ENCODE results near the gene CZIB. TPM values are rescaled to one million over a fixed set of nuclear protein-coding genes. Genes with fewer than 3 reads are reported as not detected.
"Not testable (repeated sequence)": the region's sequence is repeated elsewhere in the genome, so short reads cannot be mapped to it uniquely, and the experiment has no call there.

CZIB gene
- total RNA-seq, 1 donor from 2014 or later, result 48.2 TPM

DNA sequence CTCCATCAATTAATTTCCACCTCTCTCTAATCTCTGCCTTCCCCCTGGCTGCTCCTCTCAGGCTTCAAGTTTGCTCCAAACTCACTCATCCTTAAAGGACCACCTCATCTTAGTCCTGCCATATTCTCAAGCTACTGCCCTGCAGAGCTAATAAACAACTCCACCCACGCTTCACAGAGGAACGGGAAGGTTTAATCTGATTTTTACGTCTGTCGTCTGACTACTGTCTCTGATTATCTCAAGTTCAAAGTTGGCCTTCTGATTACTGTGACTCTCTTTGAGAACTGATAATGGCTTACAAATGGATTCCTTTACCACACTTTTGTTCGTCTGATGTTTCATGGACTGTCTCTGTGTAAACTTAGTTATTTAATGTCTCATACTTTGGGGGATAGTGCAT lies 31.4 kb downstream of the CZIB start:
- DNase-seq (ENCODE audit: low spot score), result no peak

DNA sequence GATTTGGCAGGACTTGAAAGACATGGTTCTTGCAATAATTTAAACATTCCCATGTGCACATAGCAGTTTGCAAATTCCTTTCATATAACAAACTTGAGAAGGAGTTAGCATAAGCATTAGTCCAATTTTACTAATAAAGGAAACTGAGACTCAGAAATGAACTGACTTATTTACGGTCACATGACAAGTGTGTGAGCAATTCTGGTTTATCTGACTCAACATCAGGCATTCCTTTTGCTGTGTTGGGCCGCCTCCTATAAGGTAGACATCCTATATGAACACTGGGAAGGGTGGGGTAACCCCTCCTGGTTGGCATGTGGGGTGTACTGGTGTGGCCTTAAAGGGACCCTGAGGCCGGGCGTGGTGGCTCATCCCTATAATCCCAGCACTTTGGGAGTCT lies 32.3 kb downstream of the CZIB start:
- DNase-seq (ENCODE audit: low spot score), result no peak

DNA sequence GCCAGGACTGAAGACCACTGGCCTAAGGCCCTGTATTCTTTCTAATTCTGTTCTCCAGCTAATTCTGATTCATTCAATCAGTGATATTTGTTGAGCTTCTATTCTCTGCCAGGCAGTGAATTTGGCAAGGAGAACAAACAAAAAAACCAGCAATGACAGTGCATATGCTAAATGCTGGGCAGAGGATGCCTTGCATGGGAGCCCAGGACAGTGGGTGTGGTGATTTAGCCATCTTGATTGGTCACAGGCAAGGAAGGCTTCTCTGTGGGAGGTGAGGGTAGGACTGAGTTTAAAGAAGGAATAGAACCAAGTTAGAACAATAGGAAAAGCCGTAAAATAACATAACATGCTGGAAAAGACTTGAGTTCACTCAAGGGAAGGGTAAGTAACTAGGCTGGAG lies 33.0 kb downstream of the CZIB start:
- DNase-seq (ENCODE audit: low spot score), result no peak

DNA sequence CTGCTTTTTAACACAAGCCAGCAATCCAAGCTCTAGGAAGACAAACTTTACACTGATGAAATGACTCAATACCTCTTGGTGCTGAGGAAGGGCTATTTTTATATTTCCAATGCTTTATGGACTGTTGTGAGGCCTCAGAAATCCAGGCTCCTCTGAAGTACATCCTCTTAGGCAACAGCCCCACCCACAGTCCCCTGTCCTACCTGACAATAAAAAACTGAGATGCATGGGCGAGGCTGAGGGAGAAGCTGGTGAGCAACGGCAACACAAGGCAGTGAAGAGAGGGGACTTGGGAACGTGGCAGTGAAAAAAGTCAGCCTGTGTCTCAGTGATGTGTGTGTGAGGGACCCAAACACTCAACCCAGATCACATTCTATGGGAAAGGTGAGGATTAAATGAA lies 33.9 kb downstream of the CZIB start:
- DNase-seq (ENCODE audit: low spot score), result no peak

DNA sequence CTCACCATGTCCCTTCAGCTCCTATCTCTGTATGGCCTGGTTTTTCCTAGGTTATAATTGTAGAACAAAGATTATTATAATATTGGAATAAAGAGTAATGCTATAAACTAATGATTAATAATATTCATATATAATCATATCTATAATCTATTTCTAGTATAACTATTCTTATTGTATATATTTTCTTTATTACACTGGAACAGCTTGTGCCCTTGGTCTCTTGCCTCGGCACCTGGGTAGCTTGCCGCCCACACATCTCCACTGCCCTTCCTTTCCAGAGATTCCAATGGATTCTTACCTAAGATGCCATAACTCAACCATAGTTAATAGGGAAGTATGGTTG lies 34.5 kb downstream of the CZIB start:
- not testable (repeated sequence) for DNase-seq (ENCODE audit: low spot score)

DNA sequence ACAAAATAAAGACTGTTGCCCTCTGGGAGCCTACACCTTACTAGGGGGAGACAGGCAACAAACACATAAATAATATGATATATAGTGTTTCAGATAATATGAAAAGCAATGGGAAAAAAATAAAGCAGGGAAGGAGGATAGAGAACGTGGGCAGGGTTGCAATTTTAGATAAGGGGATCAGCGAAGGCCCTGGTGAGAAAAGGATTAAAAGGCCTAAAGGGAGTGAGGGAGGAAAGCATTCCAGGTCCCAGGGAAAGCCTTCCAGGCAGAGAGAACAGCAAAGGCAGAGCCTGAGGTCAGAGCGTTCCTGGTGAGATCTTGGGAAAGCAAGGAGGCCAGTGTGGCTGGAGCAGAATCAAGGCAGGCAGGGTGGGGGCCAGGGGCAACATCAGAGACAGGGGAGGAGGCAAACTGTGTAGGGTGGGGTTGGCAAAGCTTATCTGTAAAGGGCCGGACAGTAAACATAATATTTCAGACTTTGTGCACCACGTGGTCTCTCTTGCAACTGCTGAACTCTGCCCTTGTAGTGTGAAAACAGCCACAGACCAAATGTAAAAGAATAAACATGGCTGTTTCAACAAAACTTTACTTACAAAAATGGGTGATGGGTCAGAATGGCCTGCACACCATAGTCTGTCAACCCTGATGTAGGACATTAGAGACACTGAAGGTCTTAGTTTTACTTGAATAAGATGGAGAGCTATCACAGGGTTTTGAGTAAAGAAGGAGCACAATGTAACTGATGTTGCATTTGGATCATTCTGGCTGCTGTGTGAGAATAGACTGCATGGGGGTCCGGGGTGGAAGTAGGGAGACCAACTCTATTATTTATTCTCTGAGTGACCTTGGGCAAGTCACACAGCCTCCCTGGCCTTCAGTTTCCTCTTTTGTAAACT lies 37.1 kb downstream of the CZIB start:
- no peak for DNase-seq (ENCODE audit: low spot score)

DNA sequence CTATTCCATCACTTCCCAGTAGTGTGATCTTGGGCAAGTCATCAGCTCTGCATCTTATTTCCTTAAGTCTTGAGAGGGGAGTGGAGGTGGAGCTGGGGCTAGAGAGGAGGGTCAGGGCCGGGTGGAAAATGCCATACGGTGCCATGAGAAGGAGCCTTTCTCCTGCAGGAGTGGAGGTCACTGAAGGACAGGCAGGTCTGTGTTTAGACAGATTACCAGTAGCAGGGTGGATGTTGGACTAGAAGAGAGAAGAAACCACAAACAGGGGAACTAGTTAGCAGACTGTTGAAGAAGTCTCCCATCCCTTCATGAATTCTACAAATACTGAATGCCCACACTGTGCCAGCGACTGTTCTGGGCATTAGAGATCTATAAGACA lies 37.7 kb downstream of the CZIB start:
- DNase-seq (ENCODE audit: low spot score), result no peak

DNA sequence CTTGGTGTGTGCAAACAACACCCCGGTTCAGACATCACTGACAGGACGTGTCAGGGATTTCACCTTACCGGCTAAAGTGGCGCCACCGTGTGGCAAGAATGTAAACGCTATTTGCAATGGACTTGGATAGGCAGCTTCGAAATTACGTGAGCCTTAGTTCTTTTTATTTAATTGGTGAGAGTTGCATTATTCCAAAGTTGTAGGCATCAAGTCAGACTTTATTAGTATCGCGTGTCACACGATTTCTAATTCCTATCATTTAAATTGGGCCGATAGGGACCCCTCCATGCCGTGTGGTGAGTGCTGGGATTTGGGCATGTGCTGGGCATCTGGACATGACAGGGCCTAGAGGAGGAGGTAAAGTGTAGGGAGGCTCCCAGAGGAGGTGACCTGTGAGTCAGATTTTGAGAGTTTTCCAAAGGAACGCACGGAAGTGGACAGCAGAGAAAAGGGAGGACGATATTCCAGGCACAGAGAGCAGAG lies 38.3 kb downstream of the CZIB start:
- no peak for DNase-seq (ENCODE audit: low spot score)

DNA sequence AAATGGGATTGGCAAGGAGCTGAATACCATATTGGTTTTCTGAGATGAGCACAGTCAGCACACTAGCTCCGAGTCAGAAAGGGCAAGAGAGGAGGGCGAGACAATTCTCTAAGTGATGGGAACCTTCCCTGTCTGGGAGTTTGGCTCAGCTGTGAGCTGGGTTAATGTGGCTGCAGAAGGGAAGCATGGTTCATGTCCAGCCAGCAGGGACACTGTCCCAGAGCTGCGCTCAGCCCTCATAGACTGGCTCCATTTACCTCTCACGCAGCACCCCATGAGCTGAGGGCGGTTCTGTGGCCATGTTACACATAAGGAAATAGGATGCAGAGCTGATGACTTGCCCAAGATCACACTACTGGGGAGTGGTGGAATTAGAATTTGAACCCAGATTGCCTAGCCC lies 39.5 kb downstream of the CZIB start:
- no peak for DNase-seq (ENCODE audit: low spot score)

DNA sequence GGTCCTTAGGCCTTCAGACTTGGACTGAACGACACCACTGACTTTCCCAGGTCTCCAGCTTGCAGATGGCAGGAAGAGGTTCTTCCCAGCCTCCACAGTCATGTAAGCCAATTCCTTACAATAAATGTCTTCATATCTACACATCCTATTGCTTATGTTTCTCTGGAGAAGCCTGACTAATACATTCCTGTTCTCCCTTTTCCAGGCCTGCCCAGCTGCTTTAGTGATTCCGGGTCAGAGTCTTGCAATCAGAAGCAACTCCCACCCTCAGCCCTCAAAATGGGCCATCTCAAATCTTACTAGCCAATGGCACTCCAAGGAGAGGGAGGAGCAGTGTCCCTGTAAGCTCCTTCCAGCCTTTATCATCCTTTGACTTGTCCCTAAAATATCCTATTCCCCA lies 40.2 kb downstream of the CZIB start:
- DNase-seq (ENCODE audit: low spot score), result no peak

DNA sequence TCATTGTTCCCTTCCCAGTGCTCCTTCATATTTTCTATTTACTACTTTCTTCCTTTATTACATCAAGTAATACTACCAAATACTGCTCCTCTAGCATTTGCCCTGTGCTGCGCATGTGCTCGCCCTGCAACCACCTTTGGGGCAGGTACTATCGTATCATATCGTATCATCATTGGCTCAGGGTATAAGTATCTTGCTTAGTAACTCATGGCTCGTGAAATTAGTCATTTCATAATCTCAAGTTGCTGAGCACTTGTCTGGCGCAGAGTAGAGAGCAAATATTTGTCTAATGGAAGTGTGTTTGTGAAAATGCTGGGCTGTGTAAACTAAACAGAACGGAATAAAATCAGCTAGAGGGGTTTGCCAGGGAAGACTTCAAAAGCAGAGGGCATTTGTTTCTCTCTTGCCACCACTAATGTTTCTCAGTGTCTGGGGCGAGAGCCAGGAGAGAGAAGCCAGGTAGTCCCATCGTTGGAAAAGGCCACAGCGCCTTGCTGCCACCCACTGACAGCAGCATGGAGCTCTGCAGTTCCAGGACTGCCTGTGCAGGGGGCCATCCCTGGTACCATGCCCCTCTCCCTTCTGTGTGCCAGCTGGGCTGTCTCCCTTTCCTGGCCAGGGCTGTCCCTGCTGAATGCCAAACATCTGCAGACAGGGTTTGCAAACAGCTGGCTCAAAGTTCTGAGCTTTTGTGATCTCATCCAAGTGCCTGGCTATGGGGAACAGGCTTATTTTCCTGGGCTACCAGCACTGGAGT lies 43.8 kb downstream of the CZIB start:
- DNase-seq (ENCODE audit: low spot score), result no peak

DNA sequence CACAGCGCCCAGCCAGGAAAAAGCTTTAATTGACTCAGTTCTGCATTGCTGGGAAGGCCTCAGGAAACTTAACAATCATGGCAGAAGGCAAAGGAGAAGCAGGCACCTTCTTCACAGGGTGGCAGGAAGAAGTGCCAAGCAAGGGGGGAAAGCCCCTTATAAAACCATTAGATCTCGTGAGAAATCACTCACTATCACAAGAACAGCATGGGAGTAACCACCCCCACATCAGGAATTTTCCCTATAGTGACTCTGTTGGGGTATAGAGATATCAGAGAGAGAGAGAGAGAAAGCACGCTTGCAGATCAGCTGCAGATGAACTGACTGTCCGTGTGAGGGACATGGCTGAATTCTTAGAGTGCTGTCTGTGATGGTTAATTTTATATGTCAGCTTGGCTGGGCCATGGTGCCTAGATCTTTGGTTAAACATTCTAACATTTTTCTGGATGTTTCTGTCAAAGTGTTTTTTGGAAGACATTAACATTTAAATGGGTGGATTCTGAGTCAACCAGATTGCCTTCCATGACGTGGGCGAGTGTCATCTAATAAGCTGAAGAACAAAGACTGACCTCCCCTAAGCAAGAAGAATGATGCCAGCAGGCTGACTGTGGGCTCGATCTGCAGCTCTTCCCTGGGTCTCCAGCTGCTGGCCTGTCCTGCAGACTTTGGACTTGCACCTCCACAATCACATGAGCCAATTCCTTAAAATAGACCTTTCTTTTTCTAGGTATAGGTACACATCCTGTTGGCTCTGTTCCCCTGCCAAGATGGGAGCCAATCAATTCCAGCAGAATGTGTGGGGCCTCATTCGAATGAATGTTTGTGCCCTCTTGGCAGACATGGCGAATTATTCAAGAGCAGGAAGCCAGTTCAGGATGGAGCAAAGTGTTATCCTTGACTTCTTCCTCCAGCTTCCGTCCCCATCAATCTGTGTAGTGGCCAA lies 45.2 kb downstream of the CZIB start:
- no peak for DNase-seq (ENCODE audit: low spot score)

DNA sequence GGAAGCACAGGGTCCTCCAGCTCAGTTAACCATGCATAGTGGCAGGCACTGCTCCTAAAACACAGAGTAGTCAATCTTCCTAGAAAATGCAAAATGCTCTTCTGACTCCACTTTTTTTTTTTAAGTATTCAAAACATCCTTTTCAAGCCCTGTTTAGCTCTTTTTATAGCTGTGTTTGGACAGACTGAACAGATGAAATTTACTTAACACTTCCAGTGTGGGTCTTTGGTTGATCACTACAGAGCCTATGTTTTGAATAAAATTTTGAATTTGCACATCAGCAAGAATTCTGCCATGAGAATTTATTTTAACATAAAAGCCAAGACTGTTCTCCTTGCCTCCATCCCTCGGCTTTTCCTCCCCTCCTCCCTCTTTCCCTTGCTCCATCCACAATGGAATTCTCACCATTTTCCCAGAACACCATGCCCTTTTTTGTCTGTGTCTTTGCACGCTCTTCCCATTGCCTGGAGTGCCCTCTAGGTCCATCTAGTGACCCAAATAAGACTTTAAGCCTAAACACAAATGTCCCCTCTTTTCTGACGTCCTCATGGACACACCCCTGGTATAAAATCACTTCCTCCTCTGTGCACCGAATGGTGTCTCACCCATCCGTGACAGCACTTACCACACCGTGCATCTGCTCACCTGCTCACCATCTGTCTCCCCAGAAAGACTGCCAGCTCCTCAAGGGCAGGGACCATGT lies 47.9 kb downstream of the CZIB start:
- DNase-seq (ENCODE audit: low spot score), result no peak

DNA sequence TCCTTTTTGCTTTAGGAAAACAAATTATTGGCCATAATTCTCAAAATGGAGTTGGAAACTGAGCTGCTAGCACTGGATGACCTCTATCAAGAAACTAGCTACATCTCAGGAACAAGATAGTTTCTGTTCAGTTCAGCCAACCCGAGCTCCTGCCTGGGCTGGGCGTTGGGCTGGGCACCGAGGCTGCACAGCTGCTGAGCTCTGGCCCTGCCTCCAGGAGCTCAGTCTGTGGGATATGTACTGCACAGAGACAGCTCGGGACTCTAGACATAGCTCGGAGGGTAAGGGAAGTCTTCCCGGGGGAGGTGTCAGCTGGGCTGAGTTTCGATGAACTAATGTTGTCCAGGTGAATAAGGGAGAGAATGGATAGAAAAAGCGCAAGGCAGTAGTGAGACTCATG lies 53.5 kb downstream of the CZIB start:
- no peak for DNase-seq (ENCODE audit: low spot score)

DNA sequence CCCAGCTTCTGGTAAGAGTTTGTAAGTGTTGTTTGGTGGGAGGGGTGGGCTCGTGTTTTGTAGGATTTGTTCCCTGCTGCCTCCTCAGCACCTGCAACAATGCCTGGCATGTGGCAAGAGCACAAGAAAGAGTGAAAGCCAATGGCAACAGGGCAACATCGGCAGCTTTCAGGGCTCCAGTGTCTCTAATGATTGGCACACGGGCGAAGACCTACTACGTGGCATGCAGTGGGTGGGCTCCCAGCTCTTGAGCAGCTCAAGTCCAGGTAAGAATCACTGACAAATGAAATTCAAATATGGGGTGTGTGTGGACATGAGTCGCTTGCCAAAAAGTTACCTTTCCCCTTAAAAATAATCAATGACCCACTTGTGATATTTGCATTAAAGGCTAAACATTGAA lies 54.1 kb downstream of the CZIB start:
- DNase-seq (ENCODE audit: low spot score), result no peak

DNA sequence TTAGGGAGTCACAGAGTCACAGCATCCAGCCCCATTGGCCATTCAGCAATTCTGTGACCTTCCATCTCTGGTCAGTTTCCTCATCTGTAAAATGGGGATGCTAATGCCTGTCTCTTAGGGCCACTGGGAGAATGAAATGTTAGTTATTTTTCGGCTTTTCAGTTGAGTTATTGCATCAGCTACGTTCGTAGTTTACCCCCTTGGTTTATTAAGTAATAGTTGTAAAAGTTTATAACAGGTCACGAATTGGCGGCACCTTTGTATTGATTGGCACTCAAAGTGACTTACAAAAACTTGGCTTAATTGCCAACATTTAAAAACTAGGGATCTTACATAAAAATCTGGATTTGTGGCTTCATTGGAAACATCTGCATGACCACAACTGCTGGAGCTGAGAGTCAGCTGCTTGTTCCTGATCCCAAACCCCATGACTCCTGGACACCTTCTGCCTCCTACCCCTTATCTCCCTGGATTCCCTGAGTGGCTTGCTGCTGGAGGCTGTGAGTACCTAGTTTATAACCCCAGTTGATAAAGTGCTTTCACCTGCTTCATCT lies 54.9 kb downstream of the CZIB start:
- no peak for DNase-seq (ENCODE audit: low spot score)

Measured in mesenteric fat pad (tissue), 1 donor.